NB4 (cell line): ENCODE data around the gene RBM10.
"Not testable (repeated sequence)": the region's sequence is repeated elsewhere in the genome, so short reads cannot be mapped to it uniquely, and the experiment has no call there.

Experiments
- CTCF ChIP-seq: IDR thresholded peaks from one replicate; pipeline ENCODE4 v1.5.1; 2012; ENCODE audit warnings: low read depth, low read length
- MYC ChIP-seq: IDR thresholded peaks from 2 replicates; pipeline ENCODE4 v1.6.1; 2011; ENCODE audit warnings: low read depth, low read length
- POLR2A ChIP-seq: IDR thresholded peaks from 2 replicates; pipeline ENCODE4 v1.6.1; 2011; ENCODE audit warnings: mild to moderate bottlenecking; ENCODE audit not compliant: insufficient read length; ENCODE audit errors: extremely low read depth
- TF ChIP-seq, protein P1 (sequence below): IDR thresholded peaks from 2 replicates; pipeline ENCODE4 v1.6.1; 2011; ENCODE audit warnings: low read depth, low read length

GRCh38 chrX:47124466-47124865 is 20.6 kb upstream of the RBM10 start:
- not testable (repeated sequence) for TF ChIP-seq POLR2A, CTCF, MYC
- TF ChIP-seq, protein P1, sequence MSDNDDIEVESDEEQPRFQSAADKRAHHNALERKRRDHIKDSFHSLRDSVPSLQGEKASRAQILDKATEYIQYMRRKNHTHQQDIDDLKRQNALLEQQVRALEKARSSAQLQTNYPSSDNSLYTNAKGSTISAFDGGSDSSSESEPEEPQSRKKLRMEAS, result not testable (repeated sequence)
